Inferior parietal cortex (tissue), 1 donor: ENCODE results near the gene THSD4.

Experiments
- DNase-seq: peaks from one replicate; pipeline ENCODE4 v3.0.0-alpha.2; 2016; ENCODE audit errors: extremely low spot score

Gene THSD4

GRCh38 chr15:71577071-71577470 is 461.8 kb downstream of the THSD4 start:
- no peak for DNase-seq

- DNase-seq = no peak
Measured at GRCh38 chr15:71581398-71581930, 466.2 kb downstream of the THSD4 start.

DNA sequence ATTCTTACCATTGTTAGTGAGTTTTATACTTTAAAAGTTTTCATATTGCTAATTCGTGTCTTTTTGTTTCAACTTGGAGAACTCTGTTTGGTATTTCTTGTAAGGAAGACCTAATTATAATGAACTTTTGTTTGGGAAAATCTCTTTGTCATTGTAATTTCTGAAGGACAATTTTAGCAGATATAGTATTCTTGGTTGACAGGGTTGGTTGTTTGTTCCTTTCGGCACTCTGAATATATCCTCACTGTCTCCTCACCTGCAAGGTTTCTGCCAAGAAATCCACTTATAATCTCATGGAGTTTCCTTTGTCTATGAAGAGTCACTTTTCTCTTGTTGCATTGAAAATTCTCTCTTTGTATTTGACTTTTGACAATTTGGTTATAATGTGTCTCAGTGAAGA is 469.9 kb downstream of the THSD4 start:
- no peak for DNase-seq

- no peak for DNase-seq
Measured at GRCh38 chr15:71586463-71586862, 471.2 kb downstream of the THSD4 start.

DNA sequence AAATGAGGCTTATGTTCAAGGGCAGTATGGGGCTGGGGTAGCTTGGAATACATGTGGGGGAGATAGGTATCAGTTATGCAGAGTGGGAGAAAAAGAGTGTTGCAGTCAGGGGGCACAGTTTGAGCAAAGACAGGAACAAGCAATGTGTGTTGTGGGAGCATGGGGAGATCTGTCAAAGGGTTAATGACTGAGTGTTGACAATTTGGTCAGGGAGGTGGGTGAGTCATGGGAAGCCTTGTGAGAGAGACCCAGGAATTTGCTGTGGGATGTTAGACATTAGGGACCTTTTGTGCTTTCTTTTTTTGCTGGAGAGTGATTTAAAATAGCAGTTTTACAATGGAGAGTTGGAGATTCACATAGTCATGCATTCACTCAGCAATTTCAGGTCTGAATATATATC is 473.5 kb downstream of the THSD4 start:
- no peak for DNase-seq

DNA sequence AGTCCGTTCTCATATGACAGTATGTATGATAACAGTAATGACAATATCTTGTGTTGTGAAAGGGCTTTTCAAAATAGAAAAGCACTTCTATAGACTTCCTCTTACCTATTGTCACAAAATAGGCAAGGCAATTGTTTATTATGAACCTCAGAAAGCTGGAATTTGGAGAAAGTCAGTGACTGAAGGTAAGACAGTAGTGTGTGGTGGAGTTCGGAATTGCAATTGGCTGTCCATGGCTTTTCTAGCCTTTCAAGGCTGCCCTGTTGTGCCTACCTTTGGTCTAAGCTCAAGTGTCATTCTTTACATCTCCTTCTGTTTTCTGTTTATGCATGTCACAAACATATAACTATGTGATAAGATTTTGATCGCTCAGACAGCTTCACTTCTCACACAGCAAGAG is 475.8 kb downstream of the THSD4 start:
- DNase-seq = no peak

GRCh38 chr15:71592203-71592602 is 476.9 kb downstream of the THSD4 start:
- no peak for DNase-seq

DNA sequence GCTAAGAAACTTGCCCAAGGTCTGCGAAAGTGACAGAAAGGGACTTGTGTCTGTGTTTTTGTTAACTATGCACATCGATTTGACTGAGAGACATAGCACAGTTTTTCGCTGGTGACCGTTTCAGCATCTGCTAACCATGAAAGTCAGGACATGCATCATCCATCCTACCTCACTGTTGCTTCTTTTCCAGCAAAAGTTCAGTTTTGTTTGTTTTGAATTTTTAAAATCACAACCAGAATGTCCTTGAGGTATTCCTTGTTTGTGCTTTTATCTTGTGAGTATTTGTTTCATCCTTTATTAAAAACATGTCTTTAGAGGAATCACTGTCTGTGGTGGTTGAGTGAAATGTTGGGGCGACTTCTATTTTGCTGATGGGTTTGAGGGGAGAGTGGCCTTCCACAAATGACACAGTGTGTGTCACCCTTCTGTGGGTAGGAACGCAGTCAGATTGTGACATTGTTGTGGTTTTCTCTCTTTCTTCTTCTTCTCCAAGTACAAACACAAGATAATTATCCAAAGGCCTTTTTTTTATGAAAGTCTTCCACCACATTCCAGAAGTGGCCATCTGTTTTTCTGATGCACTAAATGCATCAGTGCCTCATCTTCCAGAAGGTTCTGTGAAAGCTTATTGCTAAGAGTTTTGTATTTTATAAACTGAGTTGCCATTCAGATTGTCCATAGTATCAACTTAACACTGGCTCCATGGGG is 480.7 kb downstream of the THSD4 start:
- DNase-seq = no peak

DNA sequence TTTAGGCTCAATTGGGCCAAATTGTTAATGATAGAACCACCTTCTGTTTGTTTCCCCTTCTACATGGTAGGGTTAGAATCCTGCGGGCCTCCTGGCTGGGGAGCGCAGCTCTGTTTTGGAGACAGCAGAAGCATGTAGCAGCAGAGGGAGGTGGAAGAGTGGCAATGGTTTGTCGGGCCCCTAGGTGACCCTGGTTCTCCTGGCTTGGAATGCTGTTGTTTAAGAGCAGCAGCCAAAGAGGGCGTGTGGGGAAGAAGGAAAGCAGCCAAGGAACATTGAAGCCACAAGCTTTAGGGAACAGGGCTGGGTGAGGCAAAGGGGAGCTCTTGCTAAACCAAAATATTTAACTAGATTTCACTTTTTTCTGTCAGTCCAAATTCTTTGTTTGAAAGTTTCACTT is 481.4 kb downstream of the THSD4 start:
- no peak for DNase-seq

DNA sequence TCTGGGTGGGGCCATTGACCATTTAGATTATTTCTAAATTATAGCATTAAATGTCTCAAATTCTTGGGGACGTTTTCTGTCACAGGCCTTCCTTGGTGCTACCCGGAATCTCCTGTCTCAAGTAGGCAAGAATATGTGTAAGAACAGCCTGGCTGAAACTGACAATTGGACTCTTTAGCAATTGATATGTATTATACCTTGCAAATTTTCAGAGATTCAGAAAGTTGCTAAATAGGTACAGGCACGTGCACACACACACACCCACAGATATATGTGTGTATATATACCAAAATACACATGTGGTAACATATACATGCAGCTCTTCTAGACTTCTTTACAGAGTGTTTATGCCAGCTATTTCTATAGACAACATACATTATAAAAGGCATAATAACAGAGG is 481.9 kb downstream of the THSD4 start:
- no peak for DNase-seq

DNA sequence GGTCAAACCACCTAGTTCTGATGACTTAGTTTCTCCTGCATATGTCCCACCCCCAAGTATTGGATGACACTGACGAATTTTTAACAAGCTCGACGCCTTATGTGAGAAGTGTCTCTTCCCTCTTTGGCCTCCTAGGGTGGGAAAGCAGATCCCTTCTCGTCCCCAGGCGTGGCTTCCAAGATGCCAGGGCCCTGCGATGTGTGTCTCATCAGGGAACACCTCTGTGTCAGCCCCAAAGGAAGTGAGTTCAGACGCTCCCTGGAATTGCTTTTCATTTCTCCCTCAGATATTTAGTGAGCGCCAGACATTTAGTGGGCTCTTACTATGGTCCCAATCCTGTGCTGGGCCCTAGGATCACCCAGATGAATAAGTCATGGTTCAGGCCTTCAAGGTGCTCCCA is 482.4 kb downstream of the THSD4 start:
- DNase-seq = no peak

GRCh38 chr15:71598741-71599140 is 483.5 kb downstream of the THSD4 start:
- DNase-seq = no peak

- peak; percentile 40 for DNase-seq
Measured at GRCh38 chr15:71599418-71600151, 484.3 kb downstream of the THSD4 start.

DNA sequence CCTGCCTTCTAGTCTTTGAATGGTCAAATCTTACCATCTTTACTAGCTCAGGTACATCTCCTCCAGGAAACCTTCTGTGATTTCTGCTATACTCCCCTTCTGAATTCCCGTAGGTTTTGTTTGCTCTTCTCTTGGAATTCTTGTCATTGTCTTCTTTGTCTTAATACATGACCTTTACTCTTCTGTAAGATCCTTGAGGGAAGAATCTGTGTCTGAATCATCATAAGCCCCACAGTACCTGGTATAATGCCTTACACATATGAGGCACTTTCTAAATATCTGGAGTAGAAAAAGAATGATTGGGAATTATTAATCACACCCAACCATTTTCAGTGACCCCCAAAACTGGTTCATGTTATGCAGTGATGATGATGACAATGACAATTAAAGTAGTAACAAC is 485.0 kb downstream of the THSD4 start:
- no peak for DNase-seq

- no peak for DNase-seq
Measured at GRCh38 chr15:71601038-71601834, 486.0 kb downstream of the THSD4 start.

GRCh38 chr15:71603379-71603778 is 488.1 kb downstream of the THSD4 start:
- DNase-seq = no peak

DNA sequence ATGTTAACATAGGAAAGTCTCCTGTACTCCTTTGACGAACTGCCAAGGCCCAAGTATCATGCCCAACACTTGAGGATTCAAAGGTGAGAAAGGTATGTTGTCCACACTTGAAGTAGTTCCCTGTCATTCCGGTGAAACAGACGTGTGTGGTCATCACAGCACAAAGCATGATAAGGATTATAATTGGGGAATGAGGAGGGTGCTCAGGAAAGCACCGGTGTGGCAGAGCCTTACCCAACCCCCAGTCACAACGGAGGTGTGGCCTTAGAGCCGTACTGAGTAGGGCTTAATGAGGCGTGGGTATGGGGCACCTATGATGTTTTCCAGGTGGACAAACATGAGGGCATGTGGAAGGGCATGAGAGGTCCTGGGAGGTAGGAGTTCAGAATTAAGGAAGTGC is 492.1 kb downstream of the THSD4 start:
- DNase-seq = no peak

GRCh38 chr15:71610728-71611552 is 495.7 kb downstream of the THSD4 start:
- no peak for DNase-seq

GRCh38 chr15:71611553-71612396 is 496.5 kb downstream of the THSD4 start:
- no peak for DNase-seq

DNA sequence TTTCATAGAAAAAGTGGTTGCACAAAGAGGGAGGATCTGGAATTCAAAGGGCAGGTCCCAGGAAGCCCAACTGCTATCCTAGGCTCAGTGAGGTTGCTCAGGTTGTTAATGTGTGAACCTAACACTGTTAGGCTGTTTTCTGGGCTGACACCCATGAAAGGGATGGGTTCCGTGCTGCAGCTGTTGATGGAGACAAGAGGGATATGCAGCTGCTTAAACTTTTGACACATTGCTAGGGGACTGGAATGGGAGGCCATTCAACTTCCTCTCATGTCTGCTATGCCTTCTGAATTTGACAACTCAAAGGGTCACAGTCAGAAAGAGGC is 497.1 kb downstream of the THSD4 start:
- no peak for DNase-seq

DNA sequence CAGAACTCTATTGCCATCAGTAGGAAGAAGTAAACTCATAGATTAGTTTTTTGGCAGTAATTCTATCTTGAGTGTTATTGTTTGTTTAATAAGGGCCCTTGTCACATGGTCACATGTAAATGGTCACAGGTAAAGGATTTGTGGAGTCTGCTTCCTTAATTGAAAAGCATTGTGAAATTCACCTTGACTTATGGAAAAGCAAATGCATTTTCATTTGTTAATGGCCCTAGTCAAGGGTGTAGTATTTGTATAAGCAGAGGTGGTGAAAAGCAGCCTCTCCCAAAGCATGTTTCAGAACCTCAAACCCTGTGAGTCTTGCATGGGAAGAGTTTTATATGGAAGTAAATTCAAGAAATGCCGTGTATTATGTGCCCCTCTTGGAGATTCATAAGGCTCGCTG is 497.6 kb downstream of the THSD4 start:
- DNase-seq = no peak
